KG1 (cell line): Measurements from ENCODE around the gene PIEZO2.

ENCODE experiments used
- DNase-seq: peaks from one replicate; lab custom pipeline; 2025; lab: John Stamatoyannopoulos, UW

The PIEZO2 gene

GRCh38 chr18:10784596-10785202 is 364.7 kb downstream of the PIEZO2 start:
- no peak for DNase-seq

GRCh38 chr18:10783941-10784340 is 365.4 kb downstream of the PIEZO2 start:
- DNase-seq: no peak

- DNase-seq: no peak
These were observed 372.9 kb downstream of the PIEZO2 start for GRCh38 chr18:10776493-10776892.

GRCh38 chr18:10775026-10775425 is 374.3 kb downstream of the PIEZO2 start:
- DNase-seq: no peak

- DNase-seq: no peak
These were observed 378.2 kb downstream of the PIEZO2 start for GRCh38 chr18:10771053-10771709.

GRCh38 chr18:10770264-10770663 is 379.1 kb downstream of the PIEZO2 start:
- DNase-seq: no peak

GRCh38 chr18:10768221-10768620 is 381.1 kb downstream of the PIEZO2 start:
- DNase-seq: no peak

- no peak for DNase-seq
These were observed 381.7 kb downstream of the PIEZO2 start for GRCh38 chr18:10767658-10768057.

GRCh38 chr18:10760986-10761385 is 388.4 kb downstream of the PIEZO2 start:
- no peak for DNase-seq

GRCh38 chr18:10759241-10759640 is 390.1 kb downstream of the PIEZO2 start:
- DNase-seq: no peak

GRCh38 chr18:10757946-10758345 is 391.4 kb downstream of the PIEZO2 start:
- no peak for DNase-seq

GRCh38 chr18:10757349-10757748 is 392.0 kb downstream of the PIEZO2 start:
- no peak for DNase-seq

- DNase-seq: no peak
These were observed 393.5 kb downstream of the PIEZO2 start for GRCh38 chr18:10755855-10756254.

GRCh38 chr18:10754128-10754527 is 395.2 kb downstream of the PIEZO2 start:
- no peak for DNase-seq

GRCh38 chr18:10752382-10752781 is 397.0 kb downstream of the PIEZO2 start:
- no peak for DNase-seq

GRCh38 chr18:10751653-10752052 is 397.7 kb downstream of the PIEZO2 start:
- no peak for DNase-seq

GRCh38 chr18:10750191-10751035 is 399.0 kb downstream of the PIEZO2 start:
- no peak for DNase-seq

- DNase-seq: no peak
These were observed 400.7 kb downstream of the PIEZO2 start for GRCh38 chr18:10748641-10749040.

- DNase-seq: no peak
These were observed 403.4 kb downstream of the PIEZO2 start for GRCh38 chr18:10745971-10746370.

- DNase-seq: no peak
These were observed 404.1 kb downstream of the PIEZO2 start for GRCh38 chr18:10745219-10745618.

- DNase-seq: no peak
These were observed 405.6 kb downstream of the PIEZO2 start for GRCh38 chr18:10743766-10744165.

GRCh38 chr18:10739152-10739551 is 410.2 kb downstream of the PIEZO2 start:
- no peak for DNase-seq

- DNase-seq: no peak
These were observed 412.4 kb downstream of the PIEZO2 start for GRCh38 chr18:10736984-10737383.
